NCI-H187 treated with DMSO at 0.1 percent for 48 hours (cell line): ENCODE data around the gene CACNA1I.

Source experiments
- DNase-seq: peaks from one replicate; lab custom pipeline; 2025; lab: John Stamatoyannopoulos, UW

CACNA1I gene

DNA sequence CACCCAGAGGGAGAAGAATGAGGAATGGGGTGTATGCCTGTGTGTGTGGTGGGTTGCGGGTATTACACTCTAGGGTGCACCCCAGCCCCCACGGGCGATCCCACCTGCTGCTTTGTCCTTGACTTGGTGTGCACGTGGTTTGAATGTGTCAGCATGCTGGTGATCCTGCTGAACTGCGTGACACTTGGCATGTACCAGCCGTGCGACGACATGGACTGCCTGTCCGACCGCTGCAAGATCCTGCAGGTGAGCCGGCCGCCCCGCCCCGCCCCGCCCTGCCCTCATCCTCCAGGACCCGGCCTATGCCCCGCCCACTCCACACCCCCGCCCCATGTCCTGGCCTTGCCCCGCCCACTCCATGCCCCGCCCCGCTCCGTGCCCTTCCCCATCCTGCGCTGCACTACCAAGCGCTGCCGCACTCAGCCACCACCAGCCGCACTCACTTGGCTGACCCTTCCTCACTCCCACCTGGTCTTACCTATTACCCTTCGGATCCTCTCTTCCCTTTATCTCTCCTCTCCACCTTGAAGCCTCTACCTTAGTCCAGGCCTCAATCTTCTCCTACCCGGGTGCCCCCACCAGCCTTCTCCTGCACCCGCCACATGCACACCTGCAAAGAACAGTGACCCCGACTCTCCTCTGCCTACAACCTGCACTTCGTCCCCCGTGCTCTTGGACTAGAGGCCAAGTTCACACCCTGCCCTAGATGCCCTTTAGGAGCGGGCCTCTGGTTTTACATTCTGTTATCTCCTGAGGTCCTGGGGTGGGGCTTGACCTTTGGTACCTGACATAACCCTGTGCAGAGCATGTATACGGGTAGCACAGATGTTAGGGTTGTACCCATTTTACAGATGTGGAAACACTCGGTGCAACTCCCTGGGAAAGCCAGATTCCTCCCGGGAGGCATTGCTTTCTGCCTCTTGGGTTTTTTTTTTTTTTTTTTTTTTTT is 27.7 kb downstream of the CACNA1I start:
- no peak for DNase-seq

- DNase-seq: no peak
Observed at GRCh38 chr22:39600491-39601179, 30.1 kb downstream of the CACNA1I start.

- no peak for DNase-seq
Observed at GRCh38 chr22:39601180-39601535, 30.6 kb downstream of the CACNA1I start.

DNA sequence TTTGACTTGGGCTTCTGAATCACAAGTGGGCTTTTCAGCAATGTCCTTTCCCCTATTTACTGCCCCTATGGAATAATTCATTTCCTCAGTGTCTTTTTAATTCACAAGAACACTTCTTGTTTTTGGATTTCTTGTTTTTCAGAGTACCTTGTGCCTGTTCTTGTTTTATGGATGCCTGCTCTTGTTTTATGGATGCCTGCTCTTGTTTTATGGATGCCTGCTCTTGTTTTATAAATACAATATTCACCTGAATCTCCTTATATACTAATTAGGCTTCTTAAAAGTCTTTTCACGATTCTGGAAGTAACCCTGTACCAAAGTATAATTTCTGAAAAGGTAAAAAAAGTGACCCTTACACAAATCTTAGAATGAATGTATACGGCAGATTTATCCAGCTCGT is 32.8 kb downstream of the CACNA1I start:
- no peak for DNase-seq

DNA sequence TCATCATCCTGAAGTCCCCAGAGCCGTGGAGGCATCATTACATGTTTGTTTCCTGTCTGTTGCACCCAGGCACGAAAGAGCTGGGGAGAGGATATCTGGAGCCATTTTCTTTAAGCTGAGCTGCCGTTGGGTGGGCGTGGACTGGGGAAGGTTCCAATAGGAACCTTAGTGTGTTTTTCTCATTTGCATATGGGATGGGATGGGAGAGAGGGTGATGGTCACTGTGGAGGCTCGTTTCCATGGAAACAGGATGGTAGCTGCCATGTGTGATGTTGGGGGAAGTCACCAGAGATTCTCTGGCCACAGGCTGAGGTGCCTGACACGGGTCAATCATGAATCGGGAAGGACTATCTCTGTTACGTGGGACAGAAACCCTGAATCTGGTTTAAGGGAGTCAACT is 39.7 kb downstream of the CACNA1I start:
- no peak for DNase-seq

- DNase-seq: no peak
Observed at GRCh38 chr22:39610766-39611165, 40.2 kb downstream of the CACNA1I start.

- no peak for DNase-seq
Observed at GRCh38 chr22:39611360-39611759, 40.8 kb downstream of the CACNA1I start.

GRCh38 chr22:39612811-39613548 is 42.4 kb downstream of the CACNA1I start:
- no peak for DNase-seq

DNA sequence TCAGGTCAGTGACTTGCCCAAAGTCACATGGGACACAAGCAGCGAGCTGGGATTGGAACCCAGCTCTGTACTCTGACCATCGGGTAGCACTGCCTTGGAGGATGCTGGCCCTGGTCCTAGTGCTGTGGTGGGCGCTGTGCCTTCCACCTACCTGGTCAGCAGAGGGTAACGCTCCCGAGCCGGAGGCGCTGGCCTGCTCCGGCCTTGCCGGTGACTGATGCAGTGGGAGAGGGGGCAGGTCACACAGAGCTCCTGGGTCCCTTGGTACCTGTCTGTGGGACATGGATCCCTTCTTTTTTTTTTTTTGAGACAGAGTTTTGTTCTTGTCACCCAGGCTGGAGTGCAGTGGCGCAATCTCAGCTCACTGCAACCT is 43.0 kb downstream of the CACNA1I start:
- no peak for DNase-seq

GRCh38 chr22:39614442-39614841 is 43.9 kb downstream of the CACNA1I start:
- no peak for DNase-seq

DNA sequence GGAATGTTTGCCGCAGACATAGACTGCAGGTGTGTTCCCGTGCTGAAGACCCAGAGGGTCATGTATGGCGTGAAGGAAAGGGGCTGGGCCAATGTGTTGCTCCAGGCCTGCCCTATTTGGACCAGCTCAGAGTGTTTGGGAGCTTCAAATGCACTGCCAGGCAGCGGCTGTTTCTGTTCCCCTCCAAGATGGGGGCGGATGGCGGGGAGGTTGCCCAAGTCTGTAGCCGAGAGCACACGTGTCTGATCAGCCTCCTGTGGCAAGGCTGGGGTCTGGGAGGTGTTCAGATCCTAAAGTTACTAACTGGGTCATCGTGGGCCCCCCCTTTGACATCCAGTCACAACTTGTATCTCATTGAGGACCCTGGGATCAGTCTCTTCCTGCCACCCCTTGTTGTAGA is 45.5 kb downstream of the CACNA1I start:
- DNase-seq: no peak

DNA sequence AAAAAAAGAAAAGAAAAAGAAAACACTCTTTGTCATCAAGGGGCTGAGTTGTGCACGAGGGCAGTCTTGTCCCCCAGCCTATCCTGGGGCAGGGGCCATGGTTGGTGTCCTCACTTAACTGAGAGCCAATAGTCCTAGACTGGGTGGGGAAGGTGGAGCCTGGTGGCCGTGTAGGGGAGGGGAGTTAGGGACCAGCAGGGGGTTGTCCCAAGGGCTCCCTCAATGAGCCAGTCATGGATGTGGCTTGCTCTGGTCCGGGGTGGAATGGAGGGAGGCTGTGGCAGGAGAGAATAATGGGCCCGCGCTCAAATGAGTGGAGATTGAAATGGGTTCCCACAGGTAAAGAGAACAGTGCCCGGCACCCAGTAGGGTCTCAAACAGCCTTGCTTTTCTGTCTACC is 46.2 kb downstream of the CACNA1I start:
- no peak for DNase-seq

DNA sequence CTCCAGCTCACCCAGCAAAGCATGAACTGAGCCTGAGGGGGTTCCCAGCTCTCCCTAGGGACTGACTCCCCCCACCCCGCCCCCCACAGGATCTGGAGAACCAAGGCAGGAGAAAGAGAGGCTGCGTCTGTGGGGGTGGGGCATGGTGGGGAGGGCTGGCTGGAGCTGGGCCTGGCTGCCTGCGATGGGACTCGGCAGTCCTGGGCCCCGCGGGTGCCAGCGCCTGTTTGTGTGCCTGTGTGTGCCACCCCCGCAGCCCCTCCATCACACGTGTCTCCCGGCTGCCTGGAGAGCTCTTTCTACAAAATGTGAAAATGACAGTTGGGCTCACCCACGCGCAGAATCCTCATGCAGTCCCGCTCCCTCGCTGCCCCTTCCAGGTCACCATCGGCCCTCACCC is 46.8 kb downstream of the CACNA1I start:
- no peak for DNase-seq

- no peak for DNase-seq
Observed at GRCh38 chr22:39617970-39618757, 47.6 kb downstream of the CACNA1I start.

GRCh38 chr22:39618996-39619530 is 48.5 kb downstream of the CACNA1I start:
- no peak for DNase-seq

- no peak for DNase-seq
Observed at GRCh38 chr22:39620924-39621690, 50.6 kb downstream of the CACNA1I start.

GRCh38 chr22:39621826-39622225 is 51.3 kb downstream of the CACNA1I start:
- no peak for DNase-seq

DNA sequence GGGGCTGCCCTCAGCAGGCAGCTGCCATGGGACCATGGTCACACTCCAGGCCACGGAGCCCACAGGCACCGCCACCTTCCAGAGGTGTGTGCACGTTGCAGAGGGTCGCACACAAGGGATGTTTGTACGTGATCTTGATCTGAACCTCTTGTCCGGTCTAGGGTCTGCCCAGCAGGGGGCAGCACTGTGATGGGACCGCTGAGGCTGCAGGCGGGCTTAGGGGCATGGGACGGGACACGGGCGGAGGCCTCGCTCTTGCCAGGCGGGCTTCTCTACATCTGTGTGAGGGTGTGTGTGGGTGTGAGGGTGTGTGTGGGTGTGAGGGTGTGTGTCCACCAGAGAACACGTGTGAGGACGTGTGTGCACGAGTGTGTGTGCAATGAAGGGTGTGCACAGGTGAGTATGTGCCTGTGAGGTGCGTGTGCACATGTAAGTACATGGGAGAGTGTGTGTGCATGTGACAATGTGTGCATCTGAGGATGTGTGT is 52.4 kb downstream of the CACNA1I start:
- DNase-seq: no peak

DNA sequence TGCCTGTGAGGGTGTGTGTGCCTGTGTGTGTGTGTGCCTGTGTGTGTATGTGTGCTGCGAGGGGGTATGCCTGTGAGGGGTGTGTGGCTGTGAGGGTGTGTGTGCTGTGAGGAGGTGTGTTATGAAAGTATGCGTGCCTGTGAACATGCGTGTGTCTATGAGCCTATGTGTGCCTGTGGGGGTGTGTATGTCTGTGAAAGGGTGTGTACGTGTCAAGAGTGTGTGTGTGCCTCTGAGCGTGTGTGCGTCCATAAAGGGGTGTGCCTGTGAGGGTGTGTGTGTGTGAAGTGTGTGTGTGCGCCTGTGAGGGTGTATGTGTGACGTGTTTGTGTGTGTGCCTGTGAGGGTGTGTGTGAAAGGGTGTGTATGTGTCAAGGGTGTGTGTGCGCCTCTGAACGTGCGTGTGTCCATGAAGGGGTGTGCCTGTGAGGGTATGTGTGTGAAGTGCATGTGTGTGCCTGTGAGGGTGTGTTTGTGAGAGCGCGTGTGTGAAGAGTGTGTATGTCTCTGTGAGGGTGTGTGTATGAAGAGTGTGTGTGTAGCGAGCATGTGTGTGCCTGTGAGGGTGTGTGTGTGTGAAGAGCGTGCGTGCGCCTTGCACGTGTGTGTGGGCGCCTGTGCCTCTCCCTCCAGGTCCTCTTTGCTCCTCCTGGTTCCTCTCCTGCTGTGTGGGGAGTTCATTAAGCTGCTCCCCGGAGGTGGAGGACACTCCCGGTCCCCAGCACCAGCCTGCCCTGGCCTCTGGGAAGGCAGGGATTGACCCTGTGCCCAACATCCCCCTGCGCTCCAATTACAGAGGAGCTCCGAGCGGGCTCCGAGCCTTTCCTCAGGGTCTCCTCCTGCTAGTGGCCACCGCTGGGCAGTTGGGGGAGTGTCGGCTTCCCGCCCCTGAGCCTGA is 53.3 kb downstream of the CACNA1I start:
- no peak for DNase-seq

GRCh38 chr22:39624501-39624821 is 53.9 kb downstream of the CACNA1I start:
- no peak for DNase-seq
